K562 (cell line): ENCODE measurements around the gene ZNF319. TPM values are rescaled to one million over a fixed set of nuclear protein-coding genes. Genes with fewer than 3 reads are reported as not detected.

ENCODE experiments used
- ATAC-seq: fragments of 200-7000 bp; cut with Tn5 transposase; 3 replicates; pipeline ENCODE4 v1.9.1; 2020; ENCODE audit warnings: moderate library complexity
- BruUV-seq: library from RNA; stranded (reverse); fragments of 400-500 nt; replicated peaks from 2 replicates; lab custom pipeline; 2021; lab: Mats Ljungman, UMichigan
- CTCF ChIA-PET: fragments of 300-600 bp; formaldehyde crosslinking; extraction: SDS; loops from one replicate; lab custom pipeline; 2021; ENCODE audit warnings: low intra/inter-chr PET ratio; lab: Yijun Ruan, JAX
- POLR2A ChIA-PET: fragments of 300-600, 350-650 bp; sonication (Branson Sonifier 250); formaldehyde crosslinking; extraction: SDS; loops from one replicate; lab custom pipeline; 2021; ENCODE audit warnings: antibody characterized with exemption, inconsistent platforms; lab: Yijun Ruan, JAX
- DNase-seq, 4 experiments: peaks; one replicate each; pipeline versions ENCODE4 v3.0.0 to v3.0.0-alpha.2; 2011 to 2018; ENCODE audit warnings: low spot score in 3 of 4, mixed read lengths in 3 of 4; ENCODE audit errors: extremely low read depth in 1 of 4
- FAIRE-seq: peaks from 2 replicates; lab custom pipeline; 2011; peaks lifted over from hg19 to GRCh38; lab: Jason Lieb, UNC
- H2AFZ ChIP-seq: 2 replicates; pipeline ENCODE4 v1.6.0; 2011; ENCODE audit warnings: low read depth, low read length, control low read depth, inconsistent platforms
- H3K27ac ChIP-seq: fragments of 200-600 bp; 3 replicates; pipeline ENCODE4 v1.8.0; 2011; ENCODE audit warnings: low read depth, mild to moderate bottlenecking, control low read depth, inconsistent platforms, low read length, moderate library complexity, mixed read lengths; ENCODE audit errors: extremely low read depth
- H3K27me3 ChIP-seq, 2 experiments: fragments of 300-600 bp in 1 of 2; 2 replicates in 1 of 2; 3 replicates in 1 of 2; pipeline versions ENCODE4 v1.6.0 to v1.8.0; 2011; ENCODE audit warnings: inconsistent platforms in 2 of 2, low read length in 2 of 2, mild to moderate bottlenecking in 1 of 2, mixed read lengths in 1 of 2, moderate library complexity in 1 of 2; ENCODE audit not compliant: control insufficient read depth in 2 of 2, insufficient read depth in 2 of 2
- H3K36me3 ChIP-seq: fragments of 300-600 bp; 3 replicates; pipeline ENCODE4 v1.8.0; 2011; ENCODE audit warnings: mild to moderate bottlenecking, low read length, inconsistent platforms; ENCODE audit not compliant: control insufficient read depth, insufficient read depth
- H3K4me1 ChIP-seq, 2 experiments: fragments of 200-600 bp in 1 of 2; replicated peaks in 1 of 2; 2 replicates in 1 of 2; 3 replicates in 1 of 2; pipeline versions ENCODE4 v1.5.1 to v1.8.0; 2011; ENCODE audit warnings: inconsistent platforms in 2 of 2, low read length in 2 of 2, mild to moderate bottlenecking in 1 of 2, mixed read lengths in 1 of 2, moderate library complexity in 1 of 2; ENCODE audit not compliant: control insufficient read depth in 2 of 2, insufficient read depth in 2 of 2
- H3K4me2 ChIP-seq: 2 replicates; pipeline ENCODE4 v1.6.1; 2011; ENCODE audit warnings: low read length, control low read depth, inconsistent platforms, mixed read lengths; ENCODE audit not compliant: insufficient read depth
- H3K4me3 ChIP-seq: fragments of 200-600 bp; sonication (generic), shearing (Covaris generic); 2 replicates; pipeline ENCODE4 v1.5.1; 2016; ENCODE audit warnings: control low read depth, inconsistent platforms
- H3K79me2 ChIP-seq: fragments of 200-600 bp; 3 replicates; pipeline ENCODE4 v1.8.0; 2011; ENCODE audit warnings: low read length, inconsistent platforms; ENCODE audit not compliant: control insufficient read depth, insufficient read depth
- H3K9ac ChIP-seq, 2 experiments: 2 replicates each; pipeline versions ENCODE4 v1.6.0 to v1.6.1; 2011; ENCODE audit warnings: low read depth in 2 of 2, low read length in 2 of 2, control low read depth in 1 of 2, inconsistent platforms in 1 of 2, mild to moderate bottlenecking in 1 of 2, mixed read lengths in 1 of 2; ENCODE audit not compliant: insufficient read depth in 1 of 2
- H3K9me1 ChIP-seq: one replicate; pipeline ENCODE4 v1.6.0; 2011; ENCODE audit warnings: inconsistent platforms, mild to moderate bottlenecking, low read length, moderate library complexity; ENCODE audit not compliant: control insufficient read depth, insufficient read depth
- H3K9me3 ChIP-seq: replicated peaks from 2 replicates; pipeline ENCODE4 v1.5.1; 2011; ENCODE audit warnings: low read depth, low read length, inconsistent platforms; ENCODE audit not compliant: control insufficient read depth, insufficient read depth
- H4K20me1 ChIP-seq: replicated peaks from 2 replicates; pipeline ENCODE4 v1.6.1; 2011; ENCODE audit warnings: low read length, inconsistent platforms, mixed read lengths; ENCODE audit not compliant: control insufficient read depth, insufficient read depth
- EP400 ChIP-seq: fragments of 450-650 bp; IDR thresholded peaks from 2 replicates; pipeline ENCODE4 v1.6.1; 2017; ENCODE audit warnings: antibody characterized with exemption, mild to moderate bottlenecking, moderate library complexity
- HDGF ChIP-seq: fragments of 450-650 bp; IDR thresholded peaks from 2 replicates; pipeline ENCODE4 v1.6.1; 2016
- KHSRP ChIP-seq: fragments of 450-650 bp; IDR thresholded peaks from 2 replicates; pipeline ENCODE4 v1.6.1; 2017
- NR1H2 ChIP-seq: sonication (generic); formaldehyde crosslinking; IDR thresholded peaks from 2 replicates; pipeline ENCODE4 v1.4.0; 2020; ENCODE audit warnings: mild to moderate bottlenecking, missing genetic modification reagents
- SP1 ChIP-seq: sonication (generic); formaldehyde crosslinking; IDR thresholded peaks from 2 replicates; pipeline ENCODE4 v1.8.1; 2022; ENCODE audit warnings: mild to moderate bottlenecking, missing genetic modification reagents
- TAF9B ChIP-seq: fragments of 450-650 bp; IDR thresholded peaks from 2 replicates; pipeline ENCODE4 v1.6.1; 2018; ENCODE audit warnings: mild to moderate bottlenecking; ENCODE audit not compliant: partially characterized antibody
- THAP12 ChIP-seq: fragments of 250-450 bp; sonication (Bioruptor Pico); IDR thresholded peaks from 2 replicates; pipeline ENCODE4 v1.9.0; 2021; ENCODE audit warnings: mild to moderate bottlenecking, inconsistent platforms
- WGBS: fragments of 100-300 bp; shearing (Covaris generic); methylation state at CpG from one replicate; pipeline ENCODE4 v1.1.6; 2016; ENCODE audit warnings: low coverage, mixed read lengths; ENCODE audit not compliant: insufficient coverage; ENCODE audit errors: missing lambda C conversion rate; 5-methylcytosine and 5-hydroxymethylcytosine counted together
- in situ Hi-C: fragments of 300-500 bp; cut with MboI; formaldehyde crosslinking; loops from 4 replicates; pipeline ENCODE4 v1.15.0; 2018; ENCODE audit warnings: inconsistent platforms, mixed read lengths
- intact Hi-C: fragments of 100-400 bp; cut with micrococcal nuclease; formaldehyde crosslinking; loops from 2 replicates; pipeline ENCODE4 v1.14.2; 2022
- polyA plus RNA-seq, 8 experiments: library from polyadenylated mRNA; depleted of rRNA in 4 of 8; stranded (reverse) in 5 of 8; unstranded in 3 of 8; fragments of >200 nt; fragmentation: Nextera tagmentation in 2 of 8; fragmentation: Illumina TruSeq in 1 of 8; extraction: Ambion mirVana in 2 of 8; extraction: Trizol in 1 of 8; gene quantifications; 2 replicates each; pipeline versions ENCODE4 v1.2.1 to v1.2.3, GENCODE V29; 2011 to 2014; ENCODE audit warnings: inconsistent platforms in 1 of 8, missing spikeins in 1 of 8
- total RNA-seq, 7 experiments: library from RNA; depleted of rRNA in 6 of 7; stranded (reverse); fragments of >200 nt in 6 of 7; fragmentation: Illumina TruSeq in 2 of 7; extraction: Trizol in 2 of 7; gene quantifications; 2 replicates each; pipeline versions ENCODE4 v1.2.1 to v1.2.3, GENCODE V29; 2011 to 2021; ENCODE audit warnings: low replicate concordance in 1 of 7

ZNF319 gene
- total and polyA plus RNA-seq, 9 of the 15 experiments (the other 6 are each of a cell fraction or from before 2014, with no cell fraction given) = 0.20 to 5.7 (median 1.4) TPM

GRCh38 chr16:58046054-58046881, 45.8 kb upstream of the ZNF319 start (continued):
- TF ChIP-seq THAP12 (CRISPR knock-in tag) (no peak), EP400 (no peak), HDGF (no peak), KHSRP (no peak), SP1 (CRISPR knock-in tag) (no peak), NR1H2 (CRISPR knock-in tag) (no peak), TAF9B (no peak)

- POLR2A ChIA-PET = interaction anchor here (0.6 kb wide), 1 partner anchor 122 kb away, joined by 4 read pairs; no protein-coding TSS in a partner anchor
- Histone ChIP-seq H3K36me3 (peaks cover 25% of the 10 kb centered on the region; the same call in 1 of the 3 replicates), H3K79me2 (no peaks in the 10 kb centered on the region), H3K4me3 (no peak overlapping the region), H3K4me1 (peaks cover 0 to 39% of the 10 kb centered on the region in 2 experiments; a peak in 3 of 5 replicates), H2AFZ (no peak overlapping the region), H3K9me1 (no peaks in the 10 kb centered on the region), H4K20me1 (no peaks in the 10 kb centered on the region), H3K27ac (no peak overlapping the region), H3K27me3 (no peaks in the 10 kb centered on the region), H3K4me2 (no peak overlapping the region), H3K9me3 (no peaks in the 10 kb centered on the region), H3K9ac (no peak overlapping the region)
- CTCF ChIA-PET = no interaction called here
- 83% methylated on average over 19 of the region's 31 CpGs for WGBS
- in situ Hi-C loops = no loop called here
- no peak for FAIRE-seq
- no TSS peak for BruUV-seq
- ATAC-seq = no peak
- intact Hi-C loops = no loop called here
- no peak for DNase-seq
These were observed 44.6 kb upstream of the ZNF319 start for GRCh38 chr16:58045096-58045495.
